GM19395 (cell line): ENCODE measurements around the gene SMURF2.

Experiments used
- ATAC-seq: cut with Tn5 transposase; IDR thresholded peaks from one replicate; pipeline ENCODE4 v1.9.1; 2021; ENCODE audit warnings: mild to moderate bottlenecking, moderate library complexity; ENCODE audit not compliant: unreplicated experiment

SMURF2 gene

GRCh38 chr17:64505340-64506200 lies 156.5 kb downstream of the SMURF2 start:
- ATAC-seq, result peak; percentile 3

- ATAC-seq, result no peak
These were observed 157.3 kb downstream of the SMURF2 start for GRCh38 chr17:64504769-64505339.

GRCh38 chr17:64503821-64504768 lies 158.0 kb downstream of the SMURF2 start:
- no peak for ATAC-seq

GRCh38 chr17:64503341-64503740 lies 158.8 kb downstream of the SMURF2 start:
- no peak for ATAC-seq

GRCh38 chr17:64502809-64503208 lies 159.3 kb downstream of the SMURF2 start:
- ATAC-seq, result no peak

- ATAC-seq, result no peak
These were observed 160.1 kb downstream of the SMURF2 start for GRCh38 chr17:64502021-64502420.

- ATAC-seq, result no peak
These were observed 161.0 kb downstream of the SMURF2 start for GRCh38 chr17:64500862-64501765.

- no peak for ATAC-seq
These were observed 161.6 kb downstream of the SMURF2 start for GRCh38 chr17:64500487-64500859.

- ATAC-seq, result no peak
These were observed 162.2 kb downstream of the SMURF2 start for GRCh38 chr17:64499805-64500486.

- ATAC-seq, result no peak
These were observed 163.6 kb downstream of the SMURF2 start for GRCh38 chr17:64498308-64499203.

GRCh38 chr17:64497565-64498035 lies 164.5 kb downstream of the SMURF2 start:
- no peak for ATAC-seq

- ATAC-seq, result peak; percentile 75
These were observed 165.1 kb downstream of the SMURF2 start, which contains the start of gene POLG2 for GRCh38 chr17:64496786-64497564. POLG2 (minus strand) TSS chr17:64497054; CDS start chr17:64496968, 86 bp downstream.

GRCh38 chr17:64496348-64496785 lies 165.7 kb downstream of the SMURF2 start:
- ATAC-seq, result no peak
